ENCODE data around the gene DZIP3.

DZIP3 gene, protein sequence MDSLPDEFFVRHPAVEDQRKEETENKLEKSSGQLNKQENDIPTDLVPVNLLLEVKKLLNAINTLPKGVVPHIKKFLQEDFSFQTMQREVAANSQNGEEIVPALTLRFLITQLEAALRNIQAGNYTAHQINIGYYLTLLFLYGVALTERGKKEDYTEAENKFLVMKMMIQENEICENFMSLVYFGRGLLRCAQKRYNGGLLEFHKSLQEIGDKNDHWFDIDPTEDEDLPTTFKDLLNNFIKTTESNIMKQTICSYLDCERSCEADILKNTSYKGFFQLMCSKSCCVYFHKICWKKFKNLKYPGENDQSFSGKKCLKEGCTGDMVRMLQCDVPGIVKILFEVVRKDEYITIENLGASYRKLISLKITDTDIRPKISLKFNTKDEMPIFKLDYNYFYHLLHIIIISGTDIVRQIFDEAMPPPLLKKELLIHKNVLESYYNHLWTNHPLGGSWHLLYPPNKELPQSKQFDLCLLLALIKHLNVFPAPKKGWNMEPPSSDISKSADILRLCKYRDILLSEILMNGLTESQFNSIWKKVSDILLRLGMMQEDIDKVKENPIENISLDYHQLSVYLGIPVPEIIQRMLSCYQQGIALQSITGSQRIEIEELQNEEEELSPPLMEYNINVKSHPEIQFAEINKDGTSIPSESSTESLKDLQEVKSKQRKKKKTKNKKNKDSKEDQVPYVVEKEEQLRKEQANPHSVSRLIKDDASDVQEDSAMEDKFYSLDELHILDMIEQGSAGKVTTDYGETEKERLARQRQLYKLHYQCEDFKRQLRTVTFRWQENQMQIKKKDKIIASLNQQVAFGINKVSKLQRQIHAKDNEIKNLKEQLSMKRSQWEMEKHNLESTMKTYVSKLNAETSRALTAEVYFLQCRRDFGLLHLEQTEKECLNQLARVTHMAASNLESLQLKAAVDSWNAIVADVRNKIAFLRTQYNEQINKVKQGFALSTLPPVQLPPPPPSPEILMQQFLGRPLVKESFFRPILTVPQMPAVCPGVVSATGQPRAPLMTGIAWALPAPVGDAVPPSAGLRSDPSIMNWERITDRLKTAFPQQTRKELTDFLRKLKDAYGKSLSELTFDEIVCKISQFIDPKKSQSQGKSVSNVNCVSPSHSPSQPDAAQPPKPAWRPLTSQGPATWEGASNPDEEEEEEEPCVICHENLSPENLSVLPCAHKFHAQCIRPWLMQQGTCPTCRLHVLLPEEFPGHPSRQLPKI

DNA sequence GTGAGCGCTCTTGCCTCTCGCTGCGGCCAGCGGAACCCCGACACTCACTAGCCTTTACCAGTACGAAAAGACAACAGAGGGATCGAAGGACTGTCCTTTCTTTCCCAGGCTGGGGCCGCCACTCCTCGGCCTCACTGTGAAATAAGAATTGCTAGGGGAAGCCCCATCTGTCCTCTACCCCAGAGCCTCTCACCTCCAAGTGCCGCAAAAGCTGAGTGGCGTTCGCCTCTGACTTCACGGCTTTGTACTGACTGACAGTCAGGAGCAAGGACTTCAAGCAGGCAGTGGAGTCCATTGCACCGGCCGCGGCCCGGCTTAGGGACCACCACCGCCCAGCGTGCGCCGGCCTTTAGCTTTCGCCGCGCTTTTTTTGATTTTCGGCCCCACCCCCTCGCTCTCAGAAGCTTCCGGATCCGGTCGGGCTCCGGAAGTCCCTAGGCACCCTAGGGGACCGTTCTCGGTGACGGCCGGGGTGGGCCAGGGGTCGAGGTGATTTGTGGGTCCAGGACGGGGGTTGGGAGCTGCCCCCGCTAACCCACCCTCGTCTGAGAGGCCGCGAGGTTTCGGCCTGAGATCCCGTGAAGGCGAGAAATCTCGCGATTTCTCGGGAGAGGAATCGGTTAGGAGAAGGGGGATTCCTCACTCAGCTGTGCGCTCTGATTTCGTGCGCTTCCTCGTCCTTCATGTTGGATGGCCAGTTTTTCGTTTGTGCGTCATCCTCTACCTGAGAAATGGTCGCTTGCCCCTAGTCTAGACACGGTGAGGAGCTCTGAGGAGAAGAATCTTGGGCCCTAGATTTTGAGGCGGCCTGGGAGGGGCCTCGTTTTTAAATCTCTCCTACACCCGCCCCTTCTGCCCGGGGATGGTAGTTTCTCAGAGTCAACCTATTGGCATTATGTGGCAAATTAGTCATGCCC, at the start of gene DZIP3, which contains the start of gene CIP2A:
TSS of gene DZIP3 (plus strand) at position 642 of the 917 bp plus-strand sequence. CDS start 15,685 bp downstream, outside the sequence.
TSS of gene CIP2A (minus strand) at position 358 of the 917 bp plus-strand sequence. CDS start at position 295, 63 bp downstream.
- peak; percentile 58 for DNase-seq

DNA sequence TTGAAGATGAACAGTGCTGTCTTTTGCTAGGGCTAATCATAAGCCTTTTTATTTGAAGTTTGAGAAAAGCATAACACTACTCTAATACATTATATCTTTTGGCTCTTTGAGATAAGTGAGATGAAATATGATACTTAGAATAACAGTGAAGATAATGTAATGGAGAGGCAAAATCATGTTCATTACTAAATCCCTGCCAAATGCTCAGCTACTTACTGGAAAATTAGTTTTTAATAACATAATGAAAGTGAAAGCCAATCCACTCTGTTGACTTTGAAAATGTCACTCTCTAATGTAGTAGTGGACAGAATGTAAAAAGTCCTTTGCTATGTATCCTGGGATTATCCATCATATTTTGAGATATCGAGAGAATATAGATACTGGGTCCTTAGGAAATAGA, 43.3 kb upstream of the DZIP3 start:
- DNase-seq, result no peak

DNA sequence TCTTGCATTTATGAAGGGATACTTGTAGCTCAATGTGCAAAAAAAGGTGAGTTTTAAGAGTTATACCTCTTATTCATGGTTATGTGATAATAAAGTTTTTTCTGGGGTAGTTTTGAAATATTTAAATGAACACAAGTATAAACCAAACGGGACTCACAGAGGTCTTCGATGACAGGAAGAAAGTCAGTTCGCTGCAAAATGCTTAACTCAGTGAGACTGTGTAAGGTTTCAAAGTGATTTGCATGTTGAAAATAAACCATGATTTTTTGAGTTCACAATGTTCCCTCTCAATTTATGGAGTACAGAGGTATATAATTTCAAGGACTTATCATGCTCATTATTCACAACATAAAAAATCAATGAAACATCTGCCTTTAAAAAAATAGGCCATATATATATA, 42.8 kb upstream of the DZIP3 start:
- DNase-seq, result no peak

DNA sequence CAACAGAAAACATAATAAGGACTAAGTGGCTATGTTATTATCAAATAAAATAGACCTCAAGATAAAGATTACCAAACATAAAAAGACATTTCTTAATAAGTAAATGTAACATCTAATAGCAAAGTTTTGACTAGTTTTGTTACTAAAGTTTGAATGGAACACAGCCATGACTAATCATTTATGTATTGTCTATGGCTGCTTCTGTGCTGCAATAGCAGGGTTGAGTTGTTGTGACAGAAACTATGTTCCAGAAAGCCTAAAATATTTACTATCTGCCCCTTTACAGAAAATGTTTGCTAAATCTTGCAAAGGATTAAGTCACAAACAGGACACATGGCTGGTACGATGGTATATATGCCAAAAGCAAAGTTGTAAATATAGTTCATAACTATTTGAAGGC, 41.2 kb upstream of the DZIP3 start:
- no peak for DNase-seq

DNA sequence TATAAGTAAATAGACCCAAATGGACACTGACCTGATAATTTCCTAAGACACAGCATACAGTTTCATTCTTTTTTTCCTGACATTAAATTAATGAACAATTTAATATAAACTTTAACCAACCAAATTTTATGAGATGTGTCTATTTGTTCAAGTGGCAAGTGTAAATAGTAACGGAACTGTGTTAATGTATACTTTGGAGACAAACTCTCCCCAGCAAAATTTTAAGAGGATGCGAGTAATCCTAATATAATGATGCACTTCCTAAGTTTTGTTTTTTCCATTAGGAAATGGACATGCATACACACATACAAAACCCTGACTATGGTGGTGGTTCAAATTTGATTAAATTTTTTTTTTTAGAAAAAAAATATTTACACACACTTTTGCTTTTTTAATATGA, 40.6 kb upstream of the DZIP3 start:
- no peak for DNase-seq

DNA sequence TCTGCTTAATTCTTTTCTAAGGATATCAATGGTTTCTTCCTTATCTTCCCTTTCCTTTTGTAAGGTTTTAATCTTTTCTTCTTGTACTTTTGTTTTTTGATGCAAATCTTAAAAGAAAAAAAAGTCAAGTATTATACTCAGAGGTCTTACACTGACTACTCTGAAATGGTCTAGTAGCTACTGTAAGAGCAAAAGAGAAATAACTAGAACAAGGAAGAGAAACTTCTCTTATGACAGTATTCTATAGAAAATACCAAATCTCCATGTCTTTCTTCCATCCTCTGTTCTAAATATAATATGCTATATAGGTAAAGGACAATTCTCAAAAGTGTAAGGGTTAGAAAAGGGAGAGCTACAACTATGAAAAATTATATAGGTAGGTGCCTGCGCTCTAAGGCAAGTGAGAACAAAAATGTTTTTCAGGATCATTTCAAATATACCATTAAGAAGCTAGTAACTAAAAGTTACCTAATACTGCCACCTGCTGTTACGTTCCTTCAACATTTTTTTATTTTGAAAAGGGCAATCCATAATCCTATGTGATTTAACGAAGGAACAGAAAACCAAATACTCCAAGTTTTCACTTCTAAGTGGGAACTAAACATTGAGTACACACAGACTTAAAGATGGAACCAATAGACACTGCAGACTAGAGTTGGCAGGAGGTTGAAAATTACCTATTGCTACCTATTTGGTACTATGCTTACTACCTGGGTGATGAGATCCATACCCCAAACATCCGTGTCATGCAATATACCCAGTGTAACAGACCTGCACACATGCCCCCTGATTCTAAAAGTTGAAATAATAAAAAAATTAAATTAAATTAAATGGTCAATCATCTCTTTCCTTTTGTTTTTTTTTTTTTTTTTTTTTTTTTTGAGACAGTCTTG, 37.0 kb upstream of the DZIP3 start:
- peak; percentile 3 for DNase-seq

DNA sequence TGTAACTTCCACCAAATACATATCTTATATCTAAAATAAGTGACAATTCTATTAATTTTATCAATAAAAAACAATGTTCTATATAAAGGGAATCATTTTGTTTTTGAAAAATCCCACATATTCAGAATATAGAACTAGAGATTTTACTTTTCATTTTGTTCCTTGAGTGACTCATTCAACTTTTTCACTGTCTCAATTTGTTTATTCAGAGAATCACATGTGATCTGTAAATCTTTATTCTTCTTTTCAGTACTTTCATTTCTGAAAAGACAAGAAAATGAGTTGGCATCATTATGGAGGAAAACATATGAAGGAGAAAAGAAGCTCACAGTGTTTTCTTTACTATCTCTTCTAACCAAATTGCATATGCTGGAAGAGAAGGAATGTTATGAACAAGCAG, 35.3 kb upstream of the DZIP3 start:
- no peak for DNase-seq

DNA sequence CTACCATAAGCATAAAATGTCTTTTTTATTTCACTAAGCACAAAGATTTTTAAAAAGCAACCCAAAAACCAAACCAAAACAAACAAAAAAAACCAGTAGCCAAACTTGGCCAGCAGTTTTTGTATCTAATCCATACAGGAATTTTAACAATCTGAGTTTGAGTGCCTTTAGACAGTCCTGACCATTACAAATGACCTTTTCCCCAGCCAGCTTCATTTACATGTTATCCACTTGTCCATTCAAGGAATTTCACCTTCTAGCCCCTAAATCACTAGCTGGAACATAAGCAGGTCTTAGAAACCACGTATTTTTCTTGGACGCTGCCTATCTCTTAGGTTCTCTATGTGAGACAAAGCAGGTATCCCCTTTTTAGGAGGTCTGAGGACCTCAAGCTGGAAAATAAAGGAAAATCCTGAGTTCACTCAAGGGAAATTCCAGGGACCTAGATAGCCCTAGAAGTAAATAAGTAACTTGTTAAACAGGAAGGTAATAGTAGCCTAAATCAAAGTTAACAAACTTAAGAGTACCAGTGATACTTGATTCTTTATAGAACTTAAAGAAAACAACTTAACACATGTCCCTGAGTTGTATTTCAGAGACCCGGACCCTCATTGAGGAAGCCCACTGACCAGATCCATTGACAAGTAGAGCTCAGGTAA, 34.5 kb upstream of the DZIP3 start:
- DNase-seq, result no peak

DNA sequence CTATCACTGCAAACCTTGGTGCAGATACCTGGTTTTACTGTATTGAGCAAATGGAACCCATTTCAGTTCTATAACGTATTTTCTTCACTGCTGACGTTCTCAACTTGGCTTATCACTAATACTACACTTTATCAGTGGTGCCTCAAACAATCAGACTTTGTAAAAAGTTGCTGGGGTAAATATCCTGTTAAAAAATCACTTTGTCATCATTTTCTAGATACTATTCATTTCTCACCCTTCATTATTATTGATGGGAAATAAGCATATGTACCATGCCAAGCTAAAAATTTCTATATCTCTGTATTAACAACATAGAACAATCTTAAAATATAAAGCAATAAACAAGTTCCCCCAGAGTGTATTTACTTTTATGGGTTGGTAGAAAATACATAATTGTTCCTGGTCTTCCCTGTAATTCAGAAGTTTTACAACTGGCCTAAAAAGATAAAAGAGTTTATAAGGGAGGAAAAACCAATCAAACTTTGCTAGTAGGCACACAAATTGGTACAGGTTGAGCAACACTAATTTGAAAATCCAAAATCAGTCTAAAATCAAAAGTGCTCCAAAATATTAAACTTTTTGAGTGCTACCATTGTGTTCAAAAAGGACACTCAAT, 33.4 kb upstream of the DZIP3 start:
- DNase-seq, result no peak

DNA sequence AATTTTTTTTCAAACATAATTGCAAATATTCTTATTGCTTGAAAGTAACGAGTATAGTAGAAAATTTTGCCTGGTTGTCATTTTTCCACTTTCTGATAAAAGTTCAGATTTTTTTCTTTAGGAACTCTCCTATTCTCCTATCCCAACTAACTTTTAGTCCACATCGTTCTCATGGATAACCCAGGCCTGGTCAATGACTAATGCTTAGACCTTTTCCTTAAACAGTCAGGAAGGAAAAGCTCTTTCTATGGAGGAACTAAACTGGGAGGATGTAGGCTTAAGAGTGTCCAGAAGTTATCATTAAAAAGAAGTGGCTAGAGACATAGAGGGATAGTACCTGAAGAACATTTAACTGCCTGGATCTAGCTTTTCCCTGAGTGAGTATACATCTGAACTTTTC, 27.0 kb upstream of the DZIP3 start:
- DNase-seq, result no peak

DNA sequence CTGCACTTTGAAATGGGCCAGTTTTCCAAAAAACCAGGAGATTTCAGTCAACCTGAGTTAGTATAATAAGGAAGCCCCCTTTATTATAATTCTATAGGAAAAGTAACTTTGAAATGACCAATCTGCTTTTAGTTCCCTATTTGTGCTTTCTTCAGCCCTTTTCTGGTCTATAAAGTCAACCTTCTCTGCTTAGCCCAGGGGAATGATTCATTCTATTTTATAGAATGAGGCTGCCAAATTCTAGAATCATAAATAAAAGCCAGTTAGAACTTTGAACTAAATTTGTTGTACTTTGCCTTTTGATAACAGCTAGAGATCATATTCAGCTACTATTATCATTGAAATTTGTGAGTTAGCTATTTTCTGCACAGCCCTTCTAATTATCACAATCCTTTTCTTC, 25.0 kb upstream of the DZIP3 start:
- no peak for DNase-seq

DNA sequence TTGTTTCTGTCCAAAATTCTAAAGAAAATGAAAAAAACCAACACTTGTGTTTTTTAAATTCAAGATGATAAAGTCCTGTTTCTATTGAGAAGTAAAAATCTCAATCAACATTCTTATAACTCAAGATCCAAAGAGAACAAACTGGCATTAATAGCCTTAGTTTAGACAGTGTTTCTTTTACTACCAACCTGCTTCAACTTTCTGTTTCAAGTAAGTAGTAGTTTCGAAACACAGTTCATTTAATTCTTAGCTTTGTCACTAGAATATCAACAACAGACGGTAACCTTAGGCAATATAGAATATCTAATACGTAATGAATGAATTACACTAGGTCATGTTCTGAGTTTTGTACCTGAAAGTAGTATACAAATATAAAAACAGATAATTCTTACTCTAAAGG, 24.0 kb upstream of the DZIP3 start:
- no peak for DNase-seq

DNA sequence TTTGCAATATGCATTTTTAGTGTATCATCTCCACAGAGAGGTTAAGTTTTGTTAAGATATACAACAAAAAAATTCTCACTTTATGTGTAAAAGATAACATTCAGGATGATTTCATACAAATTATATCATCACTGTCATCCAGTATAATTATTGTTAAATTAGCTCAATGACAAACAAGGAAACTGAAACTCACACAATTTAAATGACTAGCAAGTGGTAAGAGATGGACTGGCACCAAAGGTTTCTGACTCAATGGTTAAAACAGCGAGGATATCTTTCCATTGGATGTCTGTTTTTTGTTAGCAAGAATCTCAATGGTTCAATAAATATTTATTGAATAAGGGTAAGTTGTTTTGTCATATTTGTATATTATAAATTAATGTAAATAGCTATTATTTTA, 22.9 kb upstream of the DZIP3 start:
- no peak for DNase-seq

DNA sequence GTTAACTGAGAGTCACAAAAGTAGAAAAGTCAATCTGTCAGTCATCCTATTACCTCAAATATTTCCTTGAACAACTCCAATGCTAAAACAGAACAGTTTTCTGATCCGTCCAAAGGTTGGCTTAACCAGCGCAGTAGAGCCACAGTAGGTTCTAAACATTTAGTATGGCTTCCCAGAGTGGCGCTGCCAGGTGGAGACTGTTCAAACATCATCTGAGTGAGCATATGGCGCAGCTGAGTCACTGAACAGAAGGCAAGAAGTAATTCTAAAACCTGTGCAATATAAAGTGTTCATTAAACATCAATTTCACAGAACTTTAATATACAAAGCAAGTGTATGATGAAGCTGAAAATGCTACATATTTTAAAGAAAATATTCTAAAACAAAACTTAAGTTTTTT, 20.2 kb upstream of the DZIP3 start:
- DNase-seq, result no peak

DNA sequence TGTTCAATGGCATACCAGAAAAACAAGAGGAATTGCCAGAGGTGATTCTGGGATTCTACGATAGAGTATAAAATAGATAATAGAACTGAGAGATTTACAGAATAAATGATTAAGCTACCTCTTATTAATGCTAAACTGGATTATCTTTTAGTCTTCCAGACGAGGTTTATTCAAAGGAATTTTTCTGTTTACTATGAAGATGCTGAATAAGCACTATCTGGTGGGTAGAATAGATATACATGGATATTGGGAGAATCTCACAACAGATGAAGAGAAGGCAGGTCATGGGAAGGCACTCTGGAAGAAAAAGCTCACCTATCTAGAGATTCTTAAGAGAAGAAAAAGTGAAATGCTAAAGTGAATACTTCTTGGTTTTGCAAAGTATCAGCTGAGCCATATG, 11.5 kb upstream of the DZIP3 start:
- DNase-seq, result no peak

DNA sequence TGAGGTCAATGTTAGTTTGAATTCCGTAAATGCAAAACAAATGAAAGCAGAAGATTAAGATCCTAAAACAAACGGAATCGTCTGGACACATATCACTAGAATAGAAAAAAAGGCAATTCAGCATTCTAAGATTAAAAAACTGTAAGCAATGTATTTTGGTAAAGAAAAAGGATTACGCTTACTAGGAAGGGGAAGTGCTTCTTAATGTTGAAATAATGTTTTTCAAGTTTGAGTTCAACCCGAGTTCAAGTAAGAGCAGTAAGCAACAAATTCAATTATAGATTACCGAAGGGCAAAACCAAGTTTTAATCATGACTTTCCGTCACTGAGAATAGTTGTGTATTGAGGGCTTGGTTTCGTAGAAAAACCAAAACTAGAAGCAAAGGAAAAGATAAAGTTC, 921 bp upstream of the DZIP3 start:
- no peak for DNase-seq

DNA sequence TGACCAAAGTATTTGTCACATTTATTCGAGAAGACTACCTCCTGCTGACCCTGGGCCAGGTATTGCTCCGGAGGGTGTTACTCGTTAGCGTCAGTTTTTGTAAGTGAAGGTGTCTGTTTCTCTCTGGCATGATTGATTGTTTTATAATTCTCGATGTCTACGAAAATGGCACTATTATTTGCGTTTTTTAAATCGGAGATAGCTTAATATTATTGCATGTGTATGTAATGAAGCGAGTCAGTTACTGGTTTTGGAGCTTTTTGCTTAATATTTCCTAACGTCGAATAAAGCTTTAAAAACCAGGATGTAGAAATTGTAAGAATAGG, 439 bp downstream of the DZIP3 start:
- DNase-seq, result no peak

DNA sequence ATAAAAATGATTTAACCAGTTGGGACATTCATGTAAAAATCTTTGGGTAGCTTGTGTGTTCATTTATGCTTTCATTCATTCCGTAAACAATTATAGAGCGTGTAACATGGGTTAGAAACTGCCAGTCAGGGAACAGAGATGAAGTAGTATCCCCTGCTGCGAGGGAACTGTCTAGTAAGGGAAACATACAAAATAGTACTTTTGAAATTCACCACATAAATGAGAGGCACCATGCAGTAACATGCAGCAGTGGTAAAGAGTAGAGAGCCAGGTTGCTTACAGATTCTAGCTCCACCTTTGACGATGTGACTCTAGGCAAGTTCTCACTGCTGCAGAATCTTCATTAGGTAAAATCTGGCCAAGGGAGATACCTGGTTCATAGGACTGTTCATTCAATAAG, 938 bp downstream of the DZIP3 start:
- no peak for DNase-seq

DNA sequence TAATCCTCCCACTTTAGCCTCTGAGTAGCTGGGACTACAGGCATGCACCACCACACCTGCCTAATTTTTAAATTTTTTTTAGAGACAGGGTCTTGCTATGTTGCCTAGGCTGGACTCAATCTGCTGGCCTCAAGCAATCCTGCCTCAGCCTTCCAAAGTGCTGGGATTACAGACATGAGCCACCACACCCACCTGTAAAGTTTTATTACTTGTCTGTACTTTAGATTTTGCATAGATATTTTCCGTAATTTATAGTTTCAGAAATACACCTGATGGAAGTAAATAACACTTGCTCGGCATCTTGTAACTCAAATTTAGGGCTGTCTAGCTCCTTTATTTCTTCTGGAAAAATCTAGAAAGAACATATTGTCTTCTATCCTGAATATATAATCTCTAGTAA, 5.8 kb downstream of the DZIP3 start:
- DNase-seq, result no peak

DNA sequence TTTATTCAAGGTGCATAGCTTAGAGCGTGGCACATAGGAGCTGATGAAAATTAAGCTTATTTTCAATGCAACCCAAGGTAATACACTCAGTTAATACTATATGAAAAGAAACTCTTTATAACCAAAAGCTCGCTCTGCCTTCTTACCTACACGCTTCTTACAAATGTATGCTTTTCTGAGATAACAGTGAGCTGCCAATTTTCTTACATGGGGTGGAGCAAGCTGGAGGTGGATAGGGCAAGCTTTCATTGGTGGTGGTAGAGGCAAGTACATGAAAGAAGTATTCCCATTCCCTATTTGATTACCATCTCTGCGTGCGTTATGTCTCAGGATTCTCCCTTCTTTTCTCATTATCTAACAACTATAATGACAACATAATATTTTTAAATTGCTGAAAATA, 8.9 kb downstream of the DZIP3 start:
- DNase-seq, result no peak
